H1 (cell line): ENCODE measurements around the gene CXCR5. TPM values are rescaled to one million over a fixed set of nuclear protein-coding genes. Genes with fewer than 3 reads are reported as not detected.

Experiments
- CTCF ChIA-PET: fragments of 300-600 bp; sonication (Branson Sonifier 250); formaldehyde crosslinking; loops from one replicate; lab custom pipeline; 2021; ENCODE audit not compliant: partially characterized antibody; lab: Charles Lee
- POLR2A ChIA-PET: fragments of 300-600 bp; sonication (Branson Sonifier 250); formaldehyde crosslinking; loops from one replicate; lab custom pipeline; 2021; ENCODE audit warnings: inconsistent platforms; ENCODE audit not compliant: partially characterized antibody; lab: Charles Lee
- DNase-seq, 2 experiments: peaks; one replicate each; pipeline versions ENCODE4 v3.0.0 to v3.0.0-alpha.2; 2010 to 2022; ENCODE audit warnings: low spot score in 2 of 2, low read depth in 1 of 2, mixed read lengths in 1 of 2
- FAIRE-seq: peaks from 2 replicates; lab custom pipeline; 2011; peaks lifted over from hg19 to GRCh38; lab: Jason Lieb, UNC
- H2AFZ ChIP-seq: 2 replicates; pipeline ENCODE4 v1.8.1; 2012; ENCODE audit warnings: low read length, inconsistent platforms
- H2AK5ac ChIP-seq: 2 replicates; pipeline ENCODE4 v1.6.1; 2013; ENCODE audit warnings: low read depth, low read length
- H2BK120ac ChIP-seq: replicated peaks from 2 replicates; pipeline ENCODE3; 2013; ENCODE audit warnings: low read depth, low read length, inconsistent platforms
- H2BK12ac ChIP-seq: 2 replicates; pipeline ENCODE4 v1.6.1; 2013; ENCODE audit warnings: low read depth, low read length
- H2BK15ac ChIP-seq: 2 replicates; pipeline ENCODE4 v1.6.1; 2013; ENCODE audit warnings: low read length
- H2BK20ac ChIP-seq: 2 replicates; pipeline ENCODE4 v1.6.1; 2013; ENCODE audit warnings: low read length
- H2BK5ac ChIP-seq: 2 replicates; pipeline ENCODE4 v1.6.1; 2013; ENCODE audit warnings: low read depth, low read length
- H3K14ac ChIP-seq: 2 replicates; pipeline ENCODE4 v1.6.1; 2013; ENCODE audit warnings: inconsistent platforms; ENCODE audit not compliant: insufficient read length
- H3K18ac ChIP-seq: 2 replicates; pipeline ENCODE4 v1.6.1; 2013; ENCODE audit warnings: low read length; ENCODE audit errors: extremely low read depth
- H3K23ac ChIP-seq: 2 replicates; pipeline ENCODE4 v1.6.1; 2013; ENCODE audit warnings: inconsistent platforms; ENCODE audit not compliant: insufficient read length
- H3K23me2 ChIP-seq: 2 replicates; pipeline ENCODE4 v1.6.1; 2013; ENCODE audit warnings: low read depth, low read length
- H3K27ac ChIP-seq: 2 replicates; pipeline ENCODE4 v1.6.1; 2011; ENCODE audit warnings: low read depth, low read length, inconsistent platforms
- H3K27me3 ChIP-seq, 4 experiments: replicated peaks in 1 of 4; 1 replicate in 1 of 4; 2 replicates in 3 of 4; pipeline versions ENCODE4 v1.6.1 to v1.8.1; 2011 to 2013; ENCODE audit warnings: low read length in 3 of 4, mild to moderate bottlenecking in 3 of 4, inconsistent platforms in 2 of 4, mixed read lengths in 2 of 4, moderate library complexity in 1 of 4; ENCODE audit not compliant: control insufficient read depth in 3 of 4, insufficient read depth in 3 of 4; ENCODE audit errors: extremely low read depth in 1 of 4
- H3K36me3 ChIP-seq, 4 experiments: 2 replicates each; pipeline versions ENCODE4 v1.6.1 to v1.8.1; 2011 to 2013; ENCODE audit warnings: mild to moderate bottlenecking in 4 of 4, low read length in 3 of 4, moderate library complexity in 2 of 4, control low read depth in 1 of 4, inconsistent platforms in 1 of 4; ENCODE audit not compliant: insufficient read depth in 4 of 4, control insufficient read depth in 2 of 4
- H3K4ac ChIP-seq: replicated peaks from 2 replicates; pipeline ENCODE3; 2013; ENCODE audit warnings: low read length, low read depth, mixed read lengths, inconsistent platforms; ENCODE audit not compliant: insufficient read length
- H3K4me1 ChIP-seq, 4 experiments: replicated peaks in 1 of 4; 1 replicate in 1 of 4; 2 replicates in 3 of 4; pipeline versions ENCODE4 v1.6.1 to v1.8.1; 2011 to 2013; ENCODE audit warnings: low read length in 3 of 4, inconsistent platforms in 2 of 4, mixed read lengths in 1 of 4; ENCODE audit not compliant: insufficient read depth in 4 of 4, control insufficient read depth in 3 of 4
- H3K4me2 ChIP-seq, 2 experiments: 2 replicates each; pipeline versions ENCODE4 v1.6.1 to v1.8.1; 2011 to 2013; ENCODE audit warnings: low read depth in 2 of 2, low read length in 2 of 2, control low read depth in 1 of 2, inconsistent platforms in 1 of 2, mild to moderate bottlenecking in 1 of 2; ENCODE audit not compliant: insufficient read depth in 1 of 2
- H3K4me3 ChIP-seq, 4 experiments: fragments of 200-600, 300-600 bp in 1 of 4; sonication (generic), shearing (Covaris generic), sonication (Bioruptor Twin) in 1 of 4; 2 replicates each; pipeline versions ENCODE4 v1.5.1 to v1.8.1; 2011 to 2016; ENCODE audit warnings: low read length in 4 of 4, low read depth in 3 of 4, control low read depth in 2 of 4, inconsistent platforms in 2 of 4, mild to moderate bottlenecking in 2 of 4, mixed read lengths in 1 of 4, moderate library complexity in 1 of 4; ENCODE audit not compliant: insufficient read depth in 2 of 4; ENCODE audit errors: extremely low read depth in 1 of 4
- H3K56ac ChIP-seq: replicated peaks from 2 replicates; pipeline ENCODE3; 2013; ENCODE audit warnings: low read depth, mild to moderate bottlenecking, mixed read lengths, low read length, inconsistent platforms; ENCODE audit not compliant: insufficient read length
- H3K79me1 ChIP-seq: 2 replicates; pipeline ENCODE4 v1.6.1; 2013; ENCODE audit warnings: low read depth, low read length, control low read depth
- H3K79me2 ChIP-seq, 2 experiments: 2 replicates each; pipeline versions ENCODE4 v1.6.1 to v1.8.1; 2012 to 2013; ENCODE audit warnings: low read length in 2 of 2, mild to moderate bottlenecking in 2 of 2, inconsistent platforms in 1 of 2; ENCODE audit not compliant: insufficient read depth in 2 of 2, control insufficient read depth in 1 of 2
- H3K9ac ChIP-seq, 4 experiments: replicated peaks in 1 of 4; 1 replicate in 1 of 4; 2 replicates in 3 of 4; pipeline versions ENCODE4 v1.6.1 to v1.8.1; 2011 to 2013; ENCODE audit warnings: low read depth in 3 of 4, low read length in 3 of 4, control low read depth in 2 of 4, mild to moderate bottlenecking in 2 of 4, moderate library complexity in 2 of 4, inconsistent platforms in 1 of 4; ENCODE audit errors: extremely low read depth in 1 of 4
- H3K9me3 ChIP-seq, 2 experiments: 2 replicates each; pipeline versions ENCODE4 v1.6.1 to v1.8.1; 2012 to 2013; ENCODE audit warnings: mild to moderate bottlenecking in 2 of 2, moderate library complexity in 2 of 2, control low read depth in 1 of 2, inconsistent platforms in 1 of 2, low read depth in 1 of 2, low read length in 1 of 2, mixed read lengths in 1 of 2; ENCODE audit not compliant: insufficient read depth in 2 of 2
- H4K20me1 ChIP-seq, 2 experiments: replicated peaks in 1 of 2; 2 replicates each; pipeline versions ENCODE3 to v1.8.1; 2011 to 2013; ENCODE audit warnings: inconsistent platforms in 2 of 2, low read length in 2 of 2, mild to moderate bottlenecking in 1 of 2; ENCODE audit not compliant: insufficient read depth in 2 of 2, control insufficient read depth in 1 of 2
- H4K5ac ChIP-seq: 2 replicates; pipeline ENCODE4 v1.6.1; 2013; ENCODE audit warnings: low read length, low read depth, mixed read lengths, inconsistent platforms; ENCODE audit not compliant: insufficient read length
- H4K8ac ChIP-seq: 2 replicates; pipeline ENCODE4 v1.8.0; 2013; ENCODE audit warnings: mild to moderate bottlenecking, moderate library complexity, low read length, inconsistent platforms; ENCODE audit not compliant: insufficient read depth; ENCODE audit errors: extremely low read depth
- H4K91ac ChIP-seq: replicated peaks from 2 replicates; pipeline ENCODE3; 2013; ENCODE audit warnings: low read length, mixed read lengths, inconsistent platforms; ENCODE audit not compliant: insufficient read length
- BACH1 ChIP-seq: IDR thresholded peaks from 2 replicates; pipeline ENCODE4 v1.6.1; 2012; ENCODE audit warnings: low read length, improper control_type of control experiment
- EZH2 ChIP-seq: fragments of 200-600 bp; sonication (generic); IDR thresholded peaks from 2 replicates; pipeline ENCODE4 v1.7.1; 2012; ENCODE audit warnings: low read depth, mild to moderate bottlenecking, moderate library complexity, low read length, inconsistent platforms; ENCODE audit not compliant: severe bottlenecking
- RAD21 ChIP-seq, 2 experiments: IDR thresholded peaks in 1 of 2; conservative IDR thresholded peaks in 1 of 2; 2 replicates each; pipeline ENCODE4 v1.6.1; 2011; ENCODE audit warnings: low read depth in 2 of 2, low read length in 2 of 2, improper control_type of control experiment in 1 of 2, inconsistent platforms in 1 of 2, mild to moderate bottlenecking in 1 of 2, moderate library complexity in 1 of 2
- SIN3A ChIP-seq, 2 experiments: IDR thresholded peaks in 1 of 2; conservative IDR thresholded peaks in 1 of 2; 2 replicates each; pipeline ENCODE4 v1.6.1; 2011 to 2012; ENCODE audit warnings: low read length in 2 of 2, improper control_type of control experiment in 1 of 2, low read depth in 1 of 2, mild to moderate bottlenecking in 1 of 2
- SP1 ChIP-seq: IDR thresholded peaks from 2 replicates; pipeline ENCODE4 v1.6.1; 2011; ENCODE audit warnings: low read depth, low read length
- WGBS, 2 experiments: shearing (Covaris generic) in 1 of 2; methylation state at CpG; one replicate each; pipeline versions ENCODE4 v1.1.6 to v1.1.7; 2013 to 2015; ENCODE audit warnings: low lambda C conversion rate in 2 of 2, mixed read lengths in 2 of 2, inconsistent platforms in 1 of 2, low coverage in 1 of 2, missing lambda C conversion rate in 1 of 2; ENCODE audit not compliant: insufficient replicate concordance in 2 of 2, insufficient coverage in 1 of 2, insufficient read length in 1 of 2; ENCODE audit errors: extremely low coverage in 1 of 2, missing lambda C conversion rate in 1 of 2; 5-methylcytosine and 5-hydroxymethylcytosine counted together
- polyA plus RNA-seq, 7 experiments: library from polyadenylated mRNA; depleted of rRNA in 3 of 7; stranded (reverse) in 5 of 7; unstranded in 2 of 7; fragments of >200 nt in 5 of 7; fragments of 200-250 nt in 2 of 7; gene quantifications; 1 replicate in 5 of 7; 2 replicates in 1 of 7; 4 replicates in 1 of 7; pipeline versions ENCODE4 v1.2.1 to v1.2.3, GENCODE V29; 2011 to 2013; ENCODE audit warnings: missing spikeins in 2 of 7, mixed read lengths in 2 of 7
- total RNA-seq: library from RNA; stranded (reverse); fragmentation: NEBNext Ultra II Directional; extraction: Animal tissue kit (Norgen Biotek cat#: 25700); gene quantifications from 2 replicates; pipeline ENCODE4 v1.2.1, GENCODE V29; 2021
- TF ChIP-seq, protein P1 (sequence below): IDR thresholded peaks from 2 replicates; pipeline ENCODE4 v1.6.1; 2011; ENCODE audit warnings: low read length, improper control_type of control experiment
- TF ChIP-seq, protein P2 (sequence below): IDR thresholded peaks from 2 replicates; pipeline ENCODE4 v1.6.1; 2012; ENCODE audit warnings: inconsistent platforms

Gene CXCR5
- total and polyA plus RNA-seq, 2 of the 8 experiments (the other 6 are each of a cell fraction or from before 2014, with no cell fraction given) = not detected

DNA sequence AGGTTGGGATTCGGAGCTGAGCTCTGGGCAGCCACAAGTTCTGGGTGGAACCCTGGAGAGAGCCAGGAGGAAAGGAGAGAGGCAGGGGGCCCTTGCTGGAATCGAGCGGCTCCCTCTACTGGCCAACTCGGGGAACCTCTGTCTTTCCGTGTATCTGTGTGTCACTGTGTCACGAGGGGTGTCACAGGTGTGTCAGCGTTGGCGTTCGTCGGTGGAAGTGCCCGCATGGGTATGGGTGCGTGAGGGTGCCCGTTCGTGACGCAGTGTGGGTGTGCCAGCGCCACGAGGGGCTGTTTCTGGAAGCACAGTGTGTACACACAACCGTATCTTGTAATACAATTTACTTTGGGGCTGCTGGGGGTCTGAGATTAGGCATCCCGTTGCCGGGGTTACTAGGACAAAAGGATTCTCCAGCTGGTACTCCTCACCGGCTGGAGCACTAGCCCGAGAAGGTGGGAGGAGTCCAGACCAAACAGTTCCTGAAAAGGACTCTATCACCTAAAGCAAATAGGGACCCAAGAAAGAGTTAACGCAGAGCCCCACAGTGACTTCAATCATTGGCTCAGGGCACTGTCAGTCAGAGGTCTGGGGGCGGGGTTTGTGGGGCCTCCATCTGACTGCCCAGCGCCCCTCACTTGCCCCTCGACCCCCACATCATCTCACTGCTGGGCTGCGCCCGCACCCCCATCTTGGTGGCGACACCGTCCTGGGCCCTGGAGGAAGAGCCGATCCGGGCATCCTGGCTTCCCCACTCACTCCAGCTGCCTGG lies 44.6 kb downstream of the CXCR5 start:
- no peak overlapping the region for H4K91ac ChIP-seq
- peak overlapping the region; percentile 81 for H3K18ac ChIP-seq
- 3% methylated on average over 32 of the region's 32 CpGs; no CpG with 5 or more reads in 1 of the 2 experiments for WGBS, 2 experiments
- no peak overlapping the region for H3K9ac ChIP-seq
- no peak overlapping the region for H3K23ac ChIP-seq
- H3K4me1 ChIP-seq = peaks cover 7 to 31% (median 20%) of the 10 kb centered on the region in 4 experiments
- peak overlapping the region; percentile 72 for H3K56ac ChIP-seq
- H3K79me1 ChIP-seq = peaks cover 15% of the 10 kb centered on the region
- peaks cover 13 to 19% of the 10 kb centered on the region in 2 experiments for H4K20me1 ChIP-seq
- no peak overlapping the region for H2AFZ ChIP-seq
- ChIA-PET CTCF (interaction anchor here (0.5 to 7.3 kb wide), 21 partner anchors 8 to 335 kb away, joined by 3 to 100 read pairs (median 3); partner anchors contain the start of genes DDX6 and UPK2), POLR2A (interaction anchor here (0.6 to 3.4 kb wide), 4 partner anchors 11 to 395 kb away, joined by 3 to 12 read pairs (median 4); partner anchors contain the start of gene DDX6)
- H3K14ac ChIP-seq = no peak overlapping the region
- H2BK20ac ChIP-seq = 0 out of 2 replicates have a peak overlapping the region, but pooled peaks have one; percentile 80
- FAIRE-seq (no peak), DNase-seq (peak in 1 of 2 experiments; percentile 99)
- peaks cover 13% of the 10 kb centered on the region for H3K23me2 ChIP-seq
- no peaks in the 10 kb centered on the region for H3K36me3 ChIP-seq
- H2BK12ac ChIP-seq = peak overlapping the region; percentile 75; the same call in 1 of the 2 replicates
- H2BK120ac ChIP-seq = no peak overlapping the region
- H2AK5ac ChIP-seq = no peak overlapping the region
- H3K4me2 ChIP-seq = peak overlapping the region; percentile 57 to 95
- H3K4ac ChIP-seq = no peak overlapping the region
- peak overlapping the region; percentile 88; the same call in 1 of the 2 replicates for H2BK5ac ChIP-seq
- H4K5ac ChIP-seq = peak overlapping the region; percentile 34
- peak overlapping the region; percentile 90; the same call in 1 of the 2 replicates for H4K8ac ChIP-seq
- H3K27me3 ChIP-seq = peaks cover 0 to 6% (median 0%) of the 10 kb centered on the region in 4 experiments; a peak in 3 of 7 replicates
- H3K9me3 ChIP-seq = no peaks in the 10 kb centered on the region
- H3K79me2 ChIP-seq = peaks cover 20 to 21% of the 10 kb centered on the region in 2 experiments
- H3K27ac ChIP-seq = no peak overlapping the region
- H2BK15ac ChIP-seq = peak overlapping the region; percentile 98; the same call in 1 of the 2 replicates
- H3K4me3 ChIP-seq = peak overlapping the region; percentile 86 to 95 (median 88)
- TF ChIP-seq, protein P1, sequence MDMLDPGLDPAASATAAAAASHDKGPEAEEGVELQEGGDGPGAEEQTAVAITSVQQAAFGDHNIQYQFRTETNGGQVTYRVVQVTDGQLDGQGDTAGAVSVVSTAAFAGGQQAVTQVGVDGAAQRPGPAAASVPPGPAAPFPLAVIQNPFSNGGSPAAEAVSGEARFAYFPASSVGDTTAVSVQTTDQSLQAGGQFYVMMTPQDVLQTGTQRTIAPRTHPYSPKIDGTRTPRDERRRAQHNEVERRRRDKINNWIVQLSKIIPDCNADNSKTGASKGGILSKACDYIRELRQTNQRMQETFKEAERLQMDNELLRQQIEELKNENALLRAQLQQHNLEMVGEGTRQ = peak; percentile 54; the same call in 1 of the 2 replicates
- TF ChIP-seq, protein P2, sequence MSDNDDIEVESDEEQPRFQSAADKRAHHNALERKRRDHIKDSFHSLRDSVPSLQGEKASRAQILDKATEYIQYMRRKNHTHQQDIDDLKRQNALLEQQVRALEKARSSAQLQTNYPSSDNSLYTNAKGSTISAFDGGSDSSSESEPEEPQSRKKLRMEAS = 0 out of 2 replicates have a peak, but pooled peaks have one; percentile 33
- TF ChIP-seq BACH1 (peak; percentile 65; the same call in 1 of the 2 replicates), SIN3A (conservative IDR thresholded peaks at IDR 0.05 in 1 of 2, IDR thresholded peaks at IDR 0.05 in 1 of 2; ENCODE audit: low read depth in 1 of 2, low read length in 2 of 2) (peak in 1 of 2 experiments; percentile 92; a peak in 3 of 4 replicates), SP1 (peak; percentile 95), EZH2 (no peak), RAD21 (IDR thresholded peaks at IDR 0.05 in 1 of 2, conservative IDR thresholded peaks at IDR 0.05 in 1 of 2; ENCODE audit: low read depth in 2 of 2, low read length in 2 of 2) (peak; percentile 64 to 76)
